Stimulated activated CD8-positive, alpha-beta memory T cell treated with anti-CD3 and anti-CD28 coated beads, Interleukin-4, amount 100 ng/mL, for 24 hours (primary cell): ENCODE data around the gene STK25.

ENCODE experiments used
- DNase-seq: peaks from one replicate; pipeline ENCODE4 v3.0.0-alpha.2; 2020; ENCODE audit warnings: low read depth

The STK25 gene

DNA sequence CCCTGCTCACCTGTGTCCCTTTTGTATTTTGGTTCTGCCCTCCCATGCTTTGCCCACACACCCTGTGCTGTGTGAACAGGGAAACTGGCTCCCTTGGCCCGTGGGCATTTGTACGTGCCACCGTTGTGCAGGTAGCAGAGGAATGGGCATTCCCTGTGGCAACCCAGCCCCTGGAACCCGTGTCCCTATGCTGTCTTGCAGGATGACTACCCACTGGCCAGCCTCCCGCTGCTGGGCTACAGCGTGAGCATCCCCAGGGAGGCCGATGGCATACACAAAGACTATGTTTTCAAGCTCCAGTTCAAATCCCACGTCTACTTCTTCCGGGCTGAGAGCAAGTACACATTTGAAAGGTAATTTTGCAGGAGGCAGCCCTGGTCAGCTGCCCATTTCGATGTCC lies 15.3 kb downstream of the STK25 start:
- DNase-seq: no peak

GRCh38 chr2:241492174-241492565 lies 16.2 kb downstream of the STK25 start:
- DNase-seq: no peak

- no peak for DNase-seq
These were observed 16.7 kb downstream of the STK25 start for GRCh38 chr2:241491549-241492173.

DNA sequence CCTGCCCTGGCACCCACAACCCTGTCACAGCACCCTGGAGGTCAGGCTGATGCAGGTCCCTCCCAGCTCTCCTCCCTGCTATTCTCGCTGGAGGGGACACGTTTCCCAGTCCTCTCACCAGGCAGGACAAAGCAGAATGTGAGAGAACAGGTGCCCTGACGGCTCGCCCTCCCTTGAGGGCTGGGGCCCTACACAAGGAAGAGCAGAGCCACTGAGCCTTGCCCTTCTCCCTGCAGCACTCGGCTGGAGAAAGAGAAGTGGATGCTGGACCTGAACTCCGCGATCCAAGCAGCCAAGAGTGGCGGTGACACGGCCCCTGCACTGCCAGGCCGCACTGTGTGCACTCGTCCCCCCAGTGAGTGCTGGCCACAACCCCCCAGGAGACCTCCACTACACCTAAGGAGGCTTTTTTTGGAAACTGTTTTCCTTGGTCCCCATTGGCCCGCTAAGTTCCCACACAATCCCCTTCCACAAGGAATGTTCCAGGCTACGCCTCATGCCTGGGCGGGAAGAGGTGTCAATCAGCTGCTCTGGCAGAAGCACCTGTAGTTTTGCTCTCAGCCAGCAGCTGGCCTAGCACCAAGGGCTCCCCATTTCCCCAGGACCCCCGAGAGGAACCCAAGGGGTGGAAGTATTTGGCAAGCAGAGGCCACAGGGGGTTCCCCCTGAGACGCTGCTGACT lies 17.4 kb downstream of the STK25 start:
- no peak for DNase-seq

DNA sequence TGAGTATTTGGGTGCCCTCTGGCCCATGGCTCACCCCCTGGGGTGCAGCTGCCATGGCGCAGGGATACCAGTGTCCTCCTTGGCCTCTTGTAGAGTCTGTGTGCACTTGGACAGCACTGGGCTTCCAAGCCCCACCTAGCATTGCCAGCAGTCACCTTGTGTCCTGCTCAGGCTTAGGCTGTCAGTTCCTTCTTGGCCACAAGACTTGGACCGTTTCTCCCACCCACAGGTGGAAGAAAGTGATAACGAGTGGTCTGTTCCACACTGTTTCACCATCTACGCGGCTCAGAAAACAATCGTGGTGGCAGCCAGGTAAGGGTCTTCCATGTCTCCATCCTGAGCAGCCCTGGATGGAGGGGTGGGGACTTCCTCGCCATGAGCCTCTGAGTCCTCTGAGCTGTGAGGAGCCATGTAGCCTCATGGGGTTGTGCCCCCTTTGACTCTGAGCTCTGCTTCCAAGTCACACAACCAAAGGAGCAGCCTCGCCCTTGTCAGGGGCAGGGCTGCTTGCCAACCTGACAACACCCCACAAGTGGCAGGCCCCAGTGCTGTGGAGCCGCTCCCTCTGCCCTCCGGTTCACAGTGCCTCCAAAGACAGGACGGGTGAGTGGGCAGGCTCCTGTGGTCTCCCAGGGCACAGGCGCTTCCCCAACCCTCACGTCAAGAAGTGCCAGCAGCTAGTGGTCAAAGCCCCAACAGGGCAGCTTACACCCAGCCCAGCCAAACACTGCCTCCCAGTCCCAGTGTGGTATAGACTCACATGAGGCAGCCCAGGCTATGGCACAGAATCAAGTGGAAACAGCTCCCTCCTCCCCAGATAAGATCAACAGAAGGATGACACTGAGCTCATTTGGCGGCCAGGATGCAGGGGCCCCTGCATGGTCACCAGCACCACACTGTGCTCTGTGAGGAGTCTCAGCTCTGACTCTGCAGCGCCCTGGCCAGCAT lies 18.4 kb downstream of the STK25 start:
- no peak for DNase-seq

- DNase-seq: no peak
These were observed 19.3 kb downstream of the STK25 start for GRCh38 chr2:241489088-241489487.

DNA sequence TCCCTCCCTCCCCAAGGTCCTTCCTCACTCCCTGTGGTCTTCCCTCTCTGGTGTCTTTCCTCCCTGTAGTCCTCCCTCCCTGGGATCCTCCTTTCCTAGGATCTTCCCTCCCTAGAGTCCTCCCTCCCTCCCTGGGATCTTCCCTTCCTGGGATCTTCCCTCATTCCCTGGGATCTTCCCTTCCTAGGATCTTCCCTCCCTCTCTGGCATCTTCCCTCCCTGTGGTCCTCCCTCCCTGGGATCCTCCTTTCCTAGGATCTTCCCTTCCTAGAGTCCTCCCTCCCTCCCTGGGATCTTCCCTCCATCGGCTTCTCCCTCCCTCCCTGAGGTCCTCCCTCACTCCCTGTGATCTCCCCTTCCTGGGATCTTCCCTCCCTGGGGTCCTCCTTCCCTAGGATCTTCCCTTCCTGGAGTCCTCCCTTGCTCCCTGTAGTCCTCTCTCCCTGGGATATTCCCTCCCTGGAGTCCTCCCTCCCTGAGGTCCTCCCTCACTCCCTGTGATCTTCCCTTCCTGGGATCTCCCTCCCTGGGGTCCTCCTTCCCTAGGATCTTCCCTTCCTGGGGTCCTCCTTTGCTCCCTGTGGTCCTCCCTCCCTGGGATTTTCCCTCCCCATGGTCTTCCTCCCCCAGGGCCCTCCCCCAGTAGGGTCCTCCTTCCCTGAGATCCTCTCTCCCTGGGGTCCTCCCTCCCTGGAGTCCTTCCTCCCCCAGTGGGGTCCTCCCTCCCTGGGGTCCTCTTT lies 23.0 kb downstream of the STK25 start:
- DNase-seq: no peak

DNA sequence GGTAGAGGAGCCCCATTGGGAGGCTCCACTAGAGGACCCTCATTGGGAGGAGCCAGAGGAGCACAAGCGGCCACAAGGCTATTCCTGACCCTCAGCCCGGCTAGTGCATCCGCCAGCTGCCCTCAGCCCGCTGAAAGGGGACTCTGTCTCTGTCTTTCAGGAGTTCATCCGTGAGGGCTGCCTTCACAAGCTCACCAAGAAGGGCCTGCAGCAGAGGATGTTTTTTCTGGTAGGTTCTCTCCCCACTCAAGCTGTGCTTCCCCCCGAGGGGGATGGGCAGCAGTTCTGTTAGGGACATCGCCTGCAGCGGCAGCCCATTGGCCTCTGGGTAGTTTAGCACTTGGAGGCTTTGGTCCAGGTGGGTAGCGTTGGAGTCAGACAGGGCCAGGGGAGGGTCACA lies 25.1 kb downstream of the STK25 start:
- no peak for DNase-seq

DNA sequence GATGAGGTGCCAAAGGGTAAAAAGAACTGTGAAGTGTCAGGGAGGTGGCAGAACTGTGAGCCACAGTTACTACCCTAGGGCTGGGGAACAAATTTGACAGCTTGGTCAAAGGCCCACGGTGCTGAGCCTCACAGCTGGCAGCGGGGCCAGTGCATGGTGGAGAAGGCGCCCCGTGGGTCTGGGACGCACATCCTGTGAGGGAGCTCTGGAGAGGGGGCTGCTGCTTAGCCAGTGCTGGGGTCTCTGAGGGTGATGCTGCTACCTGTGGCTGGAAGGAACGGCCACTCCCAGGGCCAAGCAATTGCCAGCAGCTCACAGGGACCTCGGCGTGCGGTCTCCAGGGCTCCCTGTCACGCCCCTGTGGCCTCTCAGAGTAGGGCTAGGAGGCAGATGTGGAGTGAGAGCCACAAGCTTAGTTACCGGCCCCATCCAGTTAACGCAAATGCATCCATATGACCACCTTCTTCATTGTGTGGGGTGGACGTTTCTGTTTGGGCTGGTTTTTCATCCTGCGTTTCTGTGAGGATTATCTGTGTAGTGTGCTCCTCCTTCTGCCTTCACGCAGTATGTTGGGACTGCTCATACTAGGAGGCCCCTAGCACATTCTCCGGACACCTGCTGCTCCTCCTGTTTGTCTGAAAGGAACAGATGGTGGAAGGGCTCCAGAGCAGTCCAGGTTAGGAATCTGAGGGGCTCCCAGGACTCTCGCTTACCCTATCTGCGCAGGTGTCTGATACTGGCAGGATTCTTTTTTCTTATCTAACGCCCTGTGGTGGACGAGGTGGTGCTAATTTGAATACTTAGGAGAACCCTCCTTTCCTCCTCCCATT lies 26.0 kb downstream of the STK25 start:
- no peak for DNase-seq

- no peak for DNase-seq
These were observed 26.7 kb downstream of the STK25 start for GRCh38 chr2:241481687-241482086.

- no peak for DNase-seq
These were observed 29.1 kb downstream of the STK25 start for GRCh38 chr2:241479026-241479898.

DNA sequence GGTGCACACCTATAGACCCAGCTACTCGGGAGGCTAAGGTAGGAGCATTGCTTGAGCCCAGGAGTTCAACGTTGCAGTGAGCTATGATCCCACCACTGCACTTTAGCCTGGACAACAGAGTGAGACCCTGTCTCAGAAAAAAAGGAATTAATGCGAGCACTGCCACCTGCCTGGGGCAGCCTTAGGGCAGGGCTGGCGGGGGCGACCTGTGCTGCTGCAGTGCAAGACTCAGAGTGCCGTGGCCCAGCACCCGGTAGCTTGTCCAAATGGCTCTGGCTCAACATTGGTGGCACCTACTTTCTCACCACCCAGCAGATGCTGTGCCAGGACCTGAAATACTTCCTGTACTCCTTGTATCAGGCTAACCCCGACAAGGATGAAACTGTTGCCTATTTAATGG lies 30.2 kb downstream of the STK25 start:
- DNase-seq: no peak

GRCh38 chr2:241475267-241475666 lies 33.1 kb downstream of the STK25 start:
- no peak for DNase-seq

GRCh38 chr2:241473399-241473798 lies 35.0 kb downstream of the STK25 start:
- DNase-seq: no peak

GRCh38 chr2:241469746-241470145 lies 38.6 kb downstream of the STK25 start:
- DNase-seq: no peak

GRCh38 chr2:241468476-241468781 lies 40.0 kb downstream of the STK25 start:
- no peak for DNase-seq

DNA sequence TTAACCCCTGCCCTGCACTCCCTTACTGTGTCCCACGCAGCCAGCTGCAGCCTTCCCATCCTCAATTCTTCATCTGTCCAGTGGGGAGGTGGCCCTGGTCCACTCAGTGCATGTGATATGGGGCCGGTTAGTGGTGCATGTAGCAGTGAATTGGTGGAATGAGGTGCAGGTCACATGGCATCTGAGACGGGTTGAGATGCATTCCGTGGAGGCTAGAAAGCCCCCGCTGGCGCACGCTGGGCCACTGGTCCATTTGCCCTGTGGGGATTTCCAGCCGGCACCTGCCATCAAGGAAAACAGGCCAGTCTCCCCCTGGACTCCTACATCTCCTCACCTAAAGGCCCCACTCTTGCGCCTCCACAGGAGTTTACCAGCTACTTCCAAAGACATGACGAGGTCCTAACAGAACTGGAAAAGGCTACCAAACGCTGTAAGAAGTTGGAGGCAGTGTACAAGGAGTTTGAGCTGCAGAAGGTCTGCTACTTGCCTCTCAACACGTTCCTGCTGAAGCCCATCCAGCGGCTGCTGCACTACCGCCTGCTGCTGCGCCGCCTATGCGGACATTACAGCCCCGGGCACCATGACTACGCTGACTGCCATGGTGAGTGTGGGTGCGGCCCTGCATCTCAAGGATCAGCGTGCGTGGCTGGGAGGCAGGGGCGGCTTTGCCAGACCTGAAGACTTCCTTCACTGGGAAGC lies 40.5 kb downstream of the STK25 start:
- no peak for DNase-seq

- no peak for DNase-seq
These were observed 42.2 kb downstream of the STK25 start for GRCh38 chr2:241466230-241466629.

DNA sequence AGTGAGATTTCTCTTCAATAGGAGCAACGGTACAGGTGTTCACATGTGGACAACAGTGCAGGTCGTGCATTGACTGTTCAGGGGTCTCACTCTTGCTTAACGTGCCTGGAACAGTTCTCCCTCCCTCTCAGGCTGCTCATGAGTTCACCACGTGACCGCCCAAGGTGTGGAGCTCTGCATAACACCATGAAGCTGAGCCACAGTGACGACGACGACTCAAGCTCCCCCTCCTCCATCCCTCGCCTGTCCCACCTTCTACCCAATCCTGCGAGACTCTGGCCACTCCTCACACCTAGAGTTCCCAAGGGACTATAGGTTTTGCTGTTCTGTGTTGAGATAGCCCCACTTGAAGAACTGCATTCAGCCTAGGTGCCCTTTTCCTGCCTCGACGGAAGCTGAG lies 42.8 kb downstream of the STK25 start:
- DNase-seq: no peak
